Thyroid gland (tissue), 4 donors: ENCODE data around the gene RGS19.

Experiments
- CTCF ChIP-seq, 6 experiments: fragments of 200-600 bp in 3 of 6; fragments of 450-650 bp in 3 of 6; sonication (generic) in 3 of 6; IDR thresholded peaks; one replicate each; pipeline ENCODE4 v1.5.1; 2016 to 2019; ENCODE audit warnings: antibody characterized with exemption in 6 of 6, mild to moderate bottlenecking in 2 of 6, inconsistent platforms in 1 of 6, moderate library complexity in 1 of 6
- POLR2A ChIP-seq, 2 donors: fragments of 450-650 bp; IDR thresholded peaks; one replicate each; pipeline ENCODE4 v1.6.1; 2017; ENCODE audit warnings: antibody characterized with exemption in 2 of 2, mild to moderate bottlenecking in 2 of 2, moderate library complexity in 1 of 2

GRCh38 chr20:64049878-64050260 lies 29.4 kb downstream of the RGS19 start:
- TF ChIP-seq CTCF (IDR thresholded peaks at IDR 0.05) (no peak), POLR2A (IDR thresholded peaks at IDR 0.05) (no peak)
